ENCODE measurements around the gene SPSB2.

The SPSB2 gene

DNA sequence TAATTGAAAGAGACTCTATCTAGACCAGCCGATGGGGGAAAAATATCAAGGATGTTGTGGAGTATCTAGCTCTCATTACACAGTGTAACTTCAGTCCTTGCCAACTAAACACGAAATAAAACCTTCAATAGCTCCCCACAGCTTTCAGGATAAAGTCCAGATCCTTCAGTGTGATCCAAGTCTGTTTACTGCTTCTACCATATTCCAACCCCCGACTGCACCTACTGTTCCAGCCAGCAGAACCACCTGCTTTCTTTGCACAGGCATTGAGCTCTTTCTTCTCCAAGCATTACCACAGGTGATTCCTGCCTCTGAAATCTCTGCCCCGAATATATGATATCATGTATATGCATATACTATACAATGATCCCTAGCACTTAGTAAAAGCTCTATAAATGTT lies 29.3 kb upstream of the SPSB2 start:
- Histone ChIP-seq H3K36me3 (ENCODE audit: insufficient read depth, low read length) (no peaks in the 10 kb centered on the region), H4K20me1 (ENCODE audit: insufficient read depth, low read length) (no peaks in the 10 kb centered on the region), H3K4me1 (ENCODE audit: insufficient read depth, low read length, severe bottlenecking) (peaks cover 24% of the 10 kb centered on the region), H3K79me2 (ENCODE audit: insufficient read depth, low read length) (no peaks in the 10 kb centered on the region), H3K9ac (ENCODE audit: low read length) (no peak overlapping the region), H3K4me2 (ENCODE audit: low read length) (no peak overlapping the region), H3K27ac (ENCODE audit: low read depth, low read length, poor library complexity, severe bottlenecking) (no peak overlapping the region), H3F3A (ENCODE audit: insufficient read depth, low read length) (no peaks in the 10 kb centered on the region), H3K27me3 (ENCODE audit: insufficient read depth, low read length) (no peaks in the 10 kb centered on the region), H3K4me3 (ENCODE audit: low read depth, low read length, poor library complexity, severe bottlenecking) (no peak overlapping the region), H3K9me2 (ENCODE audit: low read depth, low read length) (no peaks in the 10 kb centered on the region), H2AFZ (ENCODE audit: low read length) (no peak overlapping the region), H3K9me3 (ENCODE audit: low read length) (no peaks in the 10 kb centered on the region)
- TF ChIP-seq EZH2 (IDR thresholded peaks at IDR 0.05; ENCODE audit: borderline replicate concordance, low read length): no peak
- TF ChIP-seq CTCF (IDR thresholded peaks at IDR 0.05; ENCODE audit: low read length): no peak

DNA sequence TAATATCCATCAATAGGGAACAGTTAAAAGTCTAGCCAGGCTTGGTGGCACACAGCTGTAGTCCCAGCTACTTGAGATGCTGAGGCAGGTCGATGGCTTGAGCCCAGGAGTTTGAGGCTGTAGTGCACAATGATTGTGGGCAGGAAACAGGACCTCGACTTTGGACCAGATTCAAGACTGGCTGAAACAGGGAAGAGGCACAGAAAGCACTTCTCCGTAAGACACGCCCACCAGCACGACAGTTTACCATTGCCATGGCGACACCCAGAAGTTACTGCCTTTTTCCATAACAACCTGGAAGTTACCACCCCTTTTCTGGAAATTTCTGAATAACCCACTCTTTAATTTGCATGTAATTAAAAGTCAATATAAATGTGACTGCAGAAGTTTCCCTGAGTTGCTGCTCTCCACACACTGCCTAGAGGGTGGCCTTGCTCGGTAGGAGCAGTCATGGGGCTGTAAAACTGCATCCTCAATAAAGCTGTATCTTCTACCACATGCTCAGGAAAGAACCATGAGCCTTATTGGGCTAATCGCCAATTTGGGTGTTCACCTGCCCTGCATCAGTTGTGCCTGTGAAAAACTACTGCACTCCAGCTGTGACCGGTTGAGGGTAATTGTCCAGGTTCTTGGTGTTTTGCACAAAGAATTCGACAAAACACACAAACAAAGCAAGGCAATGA lies 26.9 kb upstream of the SPSB2 start:
- no peaks in the 10 kb centered on the region for H3K27me3 ChIP-seq (ENCODE audit: insufficient read depth, low read length)
- TF ChIP-seq CTCF (IDR thresholded peaks at IDR 0.05; ENCODE audit: low read length) (no peak), EZH2 (IDR thresholded peaks at IDR 0.05; ENCODE audit: borderline replicate concordance, low read length) (no peak)
- no peaks in the 10 kb centered on the region for H3K9me3 ChIP-seq (ENCODE audit: low read length)
- no peak overlapping the region for H3K4me2 ChIP-seq (ENCODE audit: low read length)
- no peak overlapping the region for H2AFZ ChIP-seq (ENCODE audit: low read length)
- H3K27ac ChIP-seq (ENCODE audit: low read depth, low read length, poor library complexity, severe bottlenecking): no peak overlapping the region
- no peak overlapping the region for H3K9ac ChIP-seq (ENCODE audit: low read length)
- no peaks in the 10 kb centered on the region for H3K36me3 ChIP-seq (ENCODE audit: insufficient read depth, low read length)
- no peaks in the 10 kb centered on the region for H3K9me2 ChIP-seq (ENCODE audit: low read depth, low read length)
- peaks cover 18% of the 10 kb centered on the region for H3K4me1 ChIP-seq (ENCODE audit: insufficient read depth, low read length, severe bottlenecking)
- H3K79me2 ChIP-seq (ENCODE audit: insufficient read depth, low read length): no peaks in the 10 kb centered on the region
- H3F3A ChIP-seq (ENCODE audit: insufficient read depth, low read length): no peaks in the 10 kb centered on the region
- H4K20me1 ChIP-seq (ENCODE audit: insufficient read depth, low read length): no peaks in the 10 kb centered on the region
- H3K4me3 ChIP-seq (ENCODE audit: low read depth, low read length, poor library complexity, severe bottlenecking): no peak overlapping the region

DNA sequence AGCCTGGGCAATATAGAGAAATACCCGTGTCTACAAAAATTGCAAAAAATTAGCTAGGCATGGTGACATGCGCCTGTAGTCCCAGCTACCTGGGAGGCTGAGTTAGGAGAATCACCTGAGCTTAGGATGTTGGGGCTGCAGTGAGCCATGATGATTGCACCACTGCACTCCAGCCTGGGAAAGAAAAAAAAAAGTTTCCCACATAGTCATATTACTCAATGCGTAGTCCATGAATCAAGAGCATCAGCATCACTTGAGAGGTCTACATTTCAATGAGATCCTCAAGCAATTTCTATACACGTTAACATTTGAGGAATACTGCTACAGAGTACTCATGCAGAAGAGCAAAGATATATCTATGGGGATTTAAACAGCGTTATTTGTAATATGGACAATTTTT lies 26.3 kb upstream of the SPSB2 start:
- TF ChIP-seq EZH2 (IDR thresholded peaks at IDR 0.05; ENCODE audit: borderline replicate concordance, low read length) (no peak), CTCF (IDR thresholded peaks at IDR 0.05; ENCODE audit: low read length) (no peak)
- H3K36me3 ChIP-seq (ENCODE audit: insufficient read depth, low read length): no peaks in the 10 kb centered on the region
- H3K9ac ChIP-seq (ENCODE audit: low read length): no peak overlapping the region
- no peak overlapping the region for H3K27ac ChIP-seq (ENCODE audit: low read depth, low read length, poor library complexity, severe bottlenecking)
- no peaks in the 10 kb centered on the region for H3K27me3 ChIP-seq (ENCODE audit: insufficient read depth, low read length)
- no peak overlapping the region for H3K4me2 ChIP-seq (ENCODE audit: low read length)
- no peaks in the 10 kb centered on the region for H3F3A ChIP-seq (ENCODE audit: insufficient read depth, low read length)
- H3K9me2 ChIP-seq (ENCODE audit: low read depth, low read length): no peaks in the 10 kb centered on the region
- no peak overlapping the region for H3K4me3 ChIP-seq (ENCODE audit: low read depth, low read length, poor library complexity, severe bottlenecking)
- no peaks in the 10 kb centered on the region for H4K20me1 ChIP-seq (ENCODE audit: insufficient read depth, low read length)
- H3K4me1 ChIP-seq (ENCODE audit: insufficient read depth, low read length, severe bottlenecking): peaks cover 16% of the 10 kb centered on the region
- no peak overlapping the region for H2AFZ ChIP-seq (ENCODE audit: low read length)
- H3K9me3 ChIP-seq (ENCODE audit: low read length): no peaks in the 10 kb centered on the region
- H3K79me2 ChIP-seq (ENCODE audit: insufficient read depth, low read length): no peaks in the 10 kb centered on the region
